BE2C (cell line): ENCODE measurements around the gene ARGLU1.

Experiments used
- DNase-seq: peaks from one replicate; pipeline ENCODE4 v3.0.0-alpha.2; 2020
- H3K27me3 ChIP-seq: fragments of 250-450 bp; sonication (Bioruptor Pico); 2 replicates; pipeline ENCODE4 v1.5.1; 2020; ENCODE audit warnings: mild to moderate bottlenecking
- H3K36me3 ChIP-seq: fragments of 250-450 bp; sonication (Bioruptor Pico); 2 replicates; pipeline ENCODE4 v1.5.1; 2020; ENCODE audit warnings: mild to moderate bottlenecking
- H3K4me1 ChIP-seq: fragments of 250-450 bp; sonication (Bioruptor Pico); 2 replicates; pipeline ENCODE4 v1.5.1; 2020
- H3K4me3 ChIP-seq: 2 replicates; pipeline ENCODE4 v1.5.1; 2011; ENCODE audit warnings: low read depth, low read length
- H3K9me3 ChIP-seq: fragments of 250-450 bp; sonication (Bioruptor Pico); 2 replicates; pipeline ENCODE4 v1.5.1; 2020
- TF ChIP-seq, protein P1 (sequence below): IDR thresholded peaks from 2 replicates; pipeline ENCODE4 v1.5.1; 2012; ENCODE audit warnings: mild to moderate bottlenecking, low read depth, low read length

ARGLU1 gene

DNA sequence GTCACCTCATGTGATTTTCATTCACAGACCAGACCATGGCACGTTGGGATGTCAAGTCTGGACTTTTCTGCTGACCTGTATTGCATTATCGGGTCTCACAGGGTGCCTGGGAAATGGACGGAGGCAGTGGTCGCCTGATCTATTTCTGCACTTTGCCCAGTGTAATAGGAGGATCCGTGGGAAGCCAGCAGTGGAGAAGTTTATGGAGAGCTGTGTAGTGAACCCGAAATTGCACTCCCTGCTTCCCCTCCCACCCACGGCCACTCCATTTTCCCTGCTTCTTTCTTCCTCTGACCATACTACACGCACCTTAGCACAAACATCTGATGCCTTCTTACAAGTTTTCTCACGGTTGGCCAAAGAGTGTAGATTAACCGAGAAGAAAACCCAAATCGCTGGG is 49.4 kb downstream of the ARGLU1 start:
- Histone ChIP-seq H3K4me3 (no peak overlapping the region), H3K36me3 (no peaks in the 10 kb centered on the region; the same call in 1 of the 2 replicates), H3K9me3 (0 out of 2 replicates have a peak, but pooled peaks cover 2% of the 10 kb centered on the region), H3K27me3 (no peaks in the 10 kb centered on the region), H3K4me1 (peaks cover 32% of the 10 kb centered on the region)
- TF ChIP-seq, protein P1, sequence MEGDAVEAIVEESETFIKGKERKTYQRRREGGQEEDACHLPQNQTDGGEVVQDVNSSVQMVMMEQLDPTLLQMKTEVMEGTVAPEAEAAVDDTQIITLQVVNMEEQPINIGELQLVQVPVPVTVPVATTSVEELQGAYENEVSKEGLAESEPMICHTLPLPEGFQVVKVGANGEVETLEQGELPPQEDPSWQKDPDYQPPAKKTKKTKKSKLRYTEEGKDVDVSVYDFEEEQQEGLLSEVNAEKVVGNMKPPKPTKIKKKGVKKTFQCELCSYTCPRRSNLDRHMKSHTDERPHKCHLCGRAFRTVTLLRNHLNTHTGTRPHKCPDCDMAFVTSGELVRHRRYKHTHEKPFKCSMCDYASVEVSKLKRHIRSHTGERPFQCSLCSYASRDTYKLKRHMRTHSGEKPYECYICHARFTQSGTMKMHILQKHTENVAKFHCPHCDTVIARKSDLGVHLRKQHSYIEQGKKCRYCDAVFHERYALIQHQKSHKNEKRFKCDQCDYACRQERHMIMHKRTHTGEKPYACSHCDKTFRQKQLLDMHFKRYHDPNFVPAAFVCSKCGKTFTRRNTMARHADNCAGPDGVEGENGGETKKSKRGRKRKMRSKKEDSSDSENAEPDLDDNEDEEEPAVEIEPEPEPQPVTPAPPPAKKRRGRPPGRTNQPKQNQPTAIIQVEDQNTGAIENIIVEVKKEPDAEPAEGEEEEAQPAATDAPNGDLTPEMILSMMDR: no peak
- DNase-seq: no peak

DNA sequence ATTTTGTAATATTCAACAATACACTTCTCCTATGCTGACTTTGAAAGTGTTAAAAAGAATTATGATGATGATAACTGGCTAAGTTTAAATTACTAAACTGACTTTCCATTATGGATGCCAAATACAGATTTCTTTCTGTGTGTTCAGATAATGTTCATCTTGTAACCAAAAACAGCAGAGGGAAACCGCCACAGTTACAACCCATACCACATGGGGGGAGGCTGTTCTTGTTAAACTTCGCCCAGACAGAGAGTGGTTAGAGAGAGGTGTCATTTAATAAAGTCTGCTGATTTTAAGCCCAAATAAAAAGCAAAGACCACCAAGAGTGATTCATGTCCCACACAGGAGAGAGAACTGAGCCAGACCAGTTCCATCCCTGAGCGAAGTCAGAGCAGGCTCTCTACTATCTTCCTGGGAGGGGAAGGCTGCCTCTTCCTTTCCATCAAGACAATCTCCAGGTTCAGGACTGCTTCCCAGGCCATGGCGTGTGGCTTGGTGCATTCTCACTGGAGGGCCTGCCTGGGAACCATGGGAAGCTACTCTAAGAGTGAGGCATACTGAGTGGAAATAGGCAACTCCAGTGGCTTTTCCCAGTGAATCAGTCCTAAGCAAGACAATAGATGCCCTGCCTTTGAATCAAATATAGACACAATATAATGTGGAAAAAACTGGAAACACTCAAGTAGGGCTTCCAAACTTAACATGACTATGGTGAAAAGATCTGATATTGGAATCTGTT is 50.7 kb downstream of the ARGLU1 start:
- 0 out of 2 replicates have a peak, but pooled peaks cover 2% of the 10 kb centered on the region for H3K9me3 ChIP-seq
- TF ChIP-seq, protein P1: no peak
- H3K4me3 ChIP-seq: no peak overlapping the region
- no peak for DNase-seq
- H3K36me3 ChIP-seq: peaks cover 3% of the 10 kb centered on the region; the same call in 1 of the 2 replicates
- H3K4me1 ChIP-seq: peaks cover 27% of the 10 kb centered on the region
- no peaks in the 10 kb centered on the region for H3K27me3 ChIP-seq

DNA sequence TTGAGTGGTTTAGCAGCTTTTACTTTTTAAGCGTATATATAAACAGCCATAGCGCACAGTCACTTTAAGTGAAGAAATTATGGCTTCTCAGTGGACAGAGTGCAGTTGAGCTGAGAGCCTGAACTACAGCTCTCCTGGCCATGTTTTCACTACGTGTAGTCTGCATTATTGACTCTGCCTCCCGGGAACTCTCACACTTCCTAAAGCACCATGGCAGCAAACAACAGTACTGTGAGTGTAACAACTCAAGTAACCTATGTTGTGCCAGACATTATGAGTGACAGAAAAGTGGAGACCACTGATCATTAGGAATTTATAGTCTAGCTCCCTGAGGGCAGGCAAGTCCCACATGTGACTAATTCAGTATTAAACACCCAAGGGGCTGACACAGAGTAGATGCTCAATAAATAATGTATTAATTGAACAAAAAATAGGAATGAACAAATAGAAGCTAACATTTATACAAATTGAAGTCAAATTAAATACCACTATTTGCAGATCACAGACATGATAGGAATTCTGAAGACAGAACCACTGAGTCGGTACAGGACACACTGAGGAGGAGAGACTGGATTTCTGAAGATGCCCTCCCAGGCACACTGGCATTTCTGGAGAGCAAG is 52.2 kb downstream of the ARGLU1 start:
- H3K4me3 ChIP-seq: no peak overlapping the region
- H3K36me3 ChIP-seq: peaks cover 12% of the 10 kb centered on the region
- TF ChIP-seq, protein P1: no peak
- DNase-seq: no peak
- no peaks in the 10 kb centered on the region for H3K27me3 ChIP-seq
- peaks cover 18% of the 10 kb centered on the region; the same call in 1 of the 2 replicates for H3K4me1 ChIP-seq
- H3K9me3 ChIP-seq: 0 out of 2 replicates have a peak, but pooled peaks cover 2% of the 10 kb centered on the region

DNA sequence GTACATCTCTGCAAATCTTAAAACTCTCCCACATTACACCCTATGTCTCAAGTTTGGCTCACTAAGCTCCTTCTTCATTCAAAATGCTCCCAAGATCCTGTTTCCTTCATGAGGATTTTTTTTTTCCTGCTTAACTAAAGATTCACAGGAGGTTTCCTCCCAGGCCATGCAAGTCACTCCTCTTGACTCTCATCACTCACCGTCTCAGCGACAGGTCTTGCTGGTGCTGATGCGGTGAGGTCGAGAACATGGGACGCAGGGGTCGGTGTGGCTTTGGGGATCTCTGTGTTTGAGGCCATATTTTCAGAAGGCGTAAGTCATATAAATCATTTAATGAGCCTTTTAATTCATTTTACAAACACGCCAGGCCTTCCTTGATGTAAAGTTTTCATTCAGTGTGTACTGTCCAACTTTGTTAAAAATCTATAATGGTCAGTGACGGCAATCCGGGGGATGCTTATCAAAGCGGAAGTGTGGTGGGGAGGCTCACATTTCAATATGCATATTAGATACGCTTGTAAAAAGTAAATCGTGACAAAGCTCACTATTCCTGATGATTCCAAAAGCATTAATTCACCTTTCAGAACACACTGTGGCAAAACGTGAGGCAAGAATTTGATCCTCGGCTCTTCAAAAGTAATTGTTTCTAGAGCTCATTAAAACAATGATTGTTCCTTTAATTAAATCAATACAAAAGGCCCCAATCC is 52.9 kb downstream of the ARGLU1 start:
- TF ChIP-seq, protein P1: no peak
- H3K36me3 ChIP-seq: peaks cover 18% of the 10 kb centered on the region
- no peak for DNase-seq
- peaks cover 14% of the 10 kb centered on the region; the same call in 1 of the 2 replicates for H3K4me1 ChIP-seq
- no peaks in the 10 kb centered on the region for H3K27me3 ChIP-seq
- 0 out of 2 replicates have a peak, but pooled peaks cover 2% of the 10 kb centered on the region for H3K9me3 ChIP-seq
- H3K4me3 ChIP-seq: no peak overlapping the region

DNA sequence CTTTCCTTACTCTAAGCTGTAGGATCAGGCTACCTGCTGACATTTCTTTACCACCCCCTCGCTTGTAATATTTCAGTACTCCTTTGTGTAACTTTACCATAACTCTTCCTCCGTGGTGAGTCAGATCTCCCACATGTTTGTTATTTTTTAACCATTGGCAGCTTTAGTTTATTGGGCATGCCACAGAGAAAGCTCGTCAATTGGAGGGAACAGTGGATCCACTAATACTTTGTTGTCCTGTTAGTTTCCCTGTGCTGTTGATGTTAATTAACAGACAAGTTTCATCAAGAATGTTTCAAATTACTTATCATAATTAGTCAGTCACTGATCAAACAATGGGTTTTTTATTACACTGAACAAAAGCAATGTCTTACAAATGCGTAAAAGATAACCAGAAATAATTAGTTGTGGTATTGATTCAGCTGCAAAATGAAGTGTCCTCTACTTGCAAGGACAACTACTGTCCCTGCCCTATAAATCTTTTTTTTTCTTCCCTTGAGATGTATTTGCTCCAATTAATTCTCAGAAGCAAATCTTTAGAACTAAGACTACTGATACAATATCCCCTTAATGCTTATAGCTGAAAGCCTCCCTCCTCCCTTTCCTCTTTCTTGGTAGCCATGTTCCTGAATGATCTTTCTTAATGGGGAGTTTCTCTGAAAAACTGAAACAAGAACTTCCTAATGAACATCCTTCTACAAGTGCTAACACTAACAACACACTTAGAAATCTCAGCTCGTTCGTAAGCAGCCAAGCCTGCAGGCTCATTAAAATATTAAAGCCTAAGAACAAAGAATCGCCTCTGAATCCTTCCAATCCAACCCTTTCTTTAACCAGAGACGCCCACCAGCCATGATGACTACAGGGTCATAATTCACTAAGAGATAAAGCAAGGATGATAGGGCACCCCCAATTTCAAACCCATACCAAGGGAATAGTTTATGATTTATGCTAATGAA is 54.6 kb downstream of the ARGLU1 start:
- H3K27me3 ChIP-seq: no peaks in the 10 kb centered on the region
- H3K36me3 ChIP-seq: peaks cover 26% of the 10 kb centered on the region
- DNase-seq: no peak
- TF ChIP-seq, protein P1: no peak
- 0 out of 2 replicates have a peak, but pooled peaks cover 2% of the 10 kb centered on the region for H3K9me3 ChIP-seq
- no peak overlapping the region for H3K4me3 ChIP-seq
- H3K4me1 ChIP-seq: peaks cover 14% of the 10 kb centered on the region; the same call in 1 of the 2 replicates
